Activated CD4-positive, alpha-beta memory T cell treated with anti-CD3 and anti-CD28 coated beads for 36 hours (primary cell): Measurements from ENCODE around the gene ZNF775. TPM values are rescaled to one million over a fixed set of nuclear protein-coding genes. Genes with fewer than 3 reads are reported as not detected.
"Not testable (repeated sequence)": the region's sequence is repeated elsewhere in the genome, so short reads cannot be mapped to it uniquely, and the experiment has no call there.

Source experiments
- CTCF ChIA-PET: fragments of 350-600 bp; sonication (Branson Sonifier 250); formaldehyde crosslinking; loops from one replicate; lab custom pipeline; 2021; ENCODE audit warnings: antibody characterized with exemption, inconsistent platforms; lab: Charles Lee
- POLR2A ChIA-PET: fragments of 350-600 bp; sonication (Branson Sonifier 250); formaldehyde crosslinking; loops from one replicate; lab custom pipeline; 2021; ENCODE audit warnings: antibody characterized with exemption; lab: Charles Lee
- DNase-seq: peaks from one replicate; pipeline ENCODE4 v3.0.0-alpha.2; 2020
- H3K27ac Mint-ChIP-seq: one replicate; pipeline ENCODE4 v1.8.0; 2021; ENCODE audit warnings: mixed read lengths
- H3K27me3 Mint-ChIP-seq: one replicate; pipeline ENCODE4 v1.8.0; 2021; ENCODE audit warnings: mixed read lengths
- H3K36me3 Mint-ChIP-seq: one replicate; pipeline ENCODE4 v1.8.0; 2021; ENCODE audit warnings: mixed read lengths
- H3K4me1 Mint-ChIP-seq: one replicate; pipeline ENCODE4 v1.8.0; 2021; ENCODE audit warnings: low read depth, mixed read lengths
- H3K4me3 Mint-ChIP-seq: one replicate; pipeline ENCODE4 v1.8.0; 2021; ENCODE audit warnings: mild to moderate bottlenecking, mixed read lengths
- H3K9me3 Mint-ChIP-seq: one replicate; pipeline ENCODE4 v1.8.0; 2021; ENCODE audit warnings: mixed read lengths
- intact Hi-C: fragments of 100-400 bp; cut with micrococcal nuclease; formaldehyde crosslinking; loops from one replicate; pipeline ENCODE4 v1.15.1; 2023
- total RNA-seq, 2 experiments: library from RNA; stranded (reverse); gene quantifications; one replicate each; pipeline ENCODE4 v1.2.3, GENCODE V29; 2021

Gene ZNF775
- total RNA-seq, 2 experiments from 2014 or later, result 6.0 to 6.8 TPM

DNA sequence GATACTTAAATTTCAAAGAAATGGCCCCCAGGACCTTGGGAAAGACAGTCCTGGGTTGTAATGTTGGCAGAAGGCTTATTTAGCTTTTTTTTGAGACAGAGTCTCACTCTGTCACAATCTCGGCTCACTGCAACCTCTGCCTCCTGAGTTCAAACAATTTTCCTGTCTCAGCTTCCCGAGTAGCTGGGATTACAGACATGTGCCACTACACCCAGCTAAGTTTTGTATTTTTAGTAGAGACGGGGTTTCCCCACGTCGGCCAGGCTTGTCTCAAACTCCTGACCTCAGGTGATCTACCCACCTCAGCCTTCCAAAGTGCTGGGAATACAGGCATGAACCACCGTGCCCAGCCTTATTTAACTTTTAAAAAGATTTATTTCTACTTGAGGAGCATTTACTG is 6.8 kb downstream of the ZNF775 start:
- POLR2A ChIA-PET, H3K27me3 Mint-ChIP-seq, H3K27ac Mint-ChIP-seq, H3K9me3 Mint-ChIP-seq, H3K36me3 Mint-ChIP-seq, H3K4me1 Mint-ChIP-seq, DNase-seq, intact Hi-C loops, H3K4me3 Mint-ChIP-seq: not testable (repeated sequence)
- CTCF ChIA-PET, result interaction anchor here (1.0 to 1.4 kb wide), 3 partner anchors 18 to 29 kb away, joined by 3 read pairs; partner anchors contain the start of gene REPIN1

DNA sequence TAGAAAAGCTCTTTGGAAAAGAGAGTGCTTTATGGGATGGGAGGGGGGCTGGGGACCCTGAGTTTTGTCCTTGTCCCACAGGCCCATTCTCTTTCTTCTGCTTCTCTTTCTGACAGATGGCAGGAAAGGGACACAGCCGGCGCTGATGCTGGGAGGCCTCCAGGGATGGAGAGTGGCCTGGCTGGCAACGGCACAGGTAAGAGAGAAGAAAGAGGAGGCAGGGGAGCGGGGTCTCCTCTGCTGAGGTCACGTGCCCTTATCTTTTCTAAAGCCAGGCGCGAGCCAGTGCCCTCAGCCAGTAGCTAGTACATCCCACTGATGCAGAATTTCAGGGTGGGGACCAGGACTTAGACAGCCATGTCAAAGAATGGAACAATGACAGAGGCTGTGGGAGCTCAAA is 9.2 kb downstream of the ZNF775 start:
- no peak for DNase-seq
- intact Hi-C loops, result no loop called here
- H3K9me3 Mint-ChIP-seq, result no peaks in the 10 kb centered on the region
- H3K36me3 Mint-ChIP-seq, result peaks cover 7% of the 10 kb centered on the region
- CTCF ChIA-PET, result interaction anchor here (0.6 kb wide), 1 partner anchor 33 kb away, joined by 4 read pairs; no protein-coding TSS in a partner anchor
- no peaks in the 10 kb centered on the region for H3K27me3 Mint-ChIP-seq
- no peak overlapping the region for H3K27ac Mint-ChIP-seq
- peaks cover 6% of the 10 kb centered on the region for H3K4me1 Mint-ChIP-seq
- H3K4me3 Mint-ChIP-seq, result no peak overlapping the region
- POLR2A ChIA-PET, result no interaction called here

DNA sequence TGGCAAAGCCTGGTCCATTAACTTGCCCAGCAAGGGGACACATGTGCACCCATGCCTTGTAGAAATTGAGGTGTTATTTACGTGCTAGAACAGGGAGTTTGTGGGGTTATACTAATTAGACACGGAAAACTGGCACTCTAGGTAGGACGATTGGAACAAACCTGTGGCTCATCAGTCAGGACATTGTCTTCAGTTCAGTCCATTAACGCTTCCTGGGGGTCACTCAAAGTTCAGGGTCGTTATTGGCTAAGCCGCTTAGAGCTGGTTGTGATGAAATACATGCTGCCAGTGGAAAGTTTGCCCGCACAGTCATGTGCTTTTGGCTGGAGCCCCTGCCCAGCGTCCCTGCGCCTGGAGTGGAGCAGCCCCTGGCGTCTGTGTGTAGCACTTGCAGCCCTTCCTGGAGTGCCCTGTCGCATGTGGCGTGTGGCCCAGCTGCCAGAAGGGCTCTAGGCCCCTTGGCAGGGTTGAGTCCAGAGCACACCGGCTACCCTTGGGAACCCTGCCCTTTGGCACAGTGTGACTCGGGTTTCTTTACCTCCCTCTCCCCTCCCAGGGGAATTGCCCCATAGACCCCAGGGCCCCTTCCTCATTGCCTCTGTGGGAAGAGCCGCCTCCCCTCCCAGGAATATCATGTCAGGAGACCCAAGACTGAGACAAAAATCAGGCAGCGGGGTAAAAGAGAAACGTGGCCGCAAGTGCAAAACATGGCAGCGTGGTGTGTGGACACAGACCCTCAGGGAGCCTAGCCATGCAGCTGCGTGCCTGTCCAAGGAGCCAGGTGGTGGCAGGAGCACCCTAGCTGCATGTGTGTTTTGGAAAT is 9.8 kb downstream of the ZNF775 start:
- Mint-ChIP-seq H3K4me3 (no peak overlapping the region), H3K27me3 (no peaks in the 10 kb centered on the region), H3K4me1 (peaks cover 6% of the 10 kb centered on the region), H3K9me3 (no peaks in the 10 kb centered on the region), H3K36me3 (peaks cover 7% of the 10 kb centered on the region), H3K27ac (no peak overlapping the region)
- DNase-seq, result no peak
- intact Hi-C loops, result no loop called here
- ChIA-PET CTCF (interaction anchor here (0.6 to 1.0 kb wide), 3 partner anchors 16 to 33 kb away, joined by 3 to 7 read pairs (median 4); no protein-coding TSS in a partner anchor), POLR2A (interaction anchor here (0.7 kb wide), 1 partner anchor 20 kb away, joined by 3 read pairs; the partner anchor contains the start of gene REPIN1)

DNA sequence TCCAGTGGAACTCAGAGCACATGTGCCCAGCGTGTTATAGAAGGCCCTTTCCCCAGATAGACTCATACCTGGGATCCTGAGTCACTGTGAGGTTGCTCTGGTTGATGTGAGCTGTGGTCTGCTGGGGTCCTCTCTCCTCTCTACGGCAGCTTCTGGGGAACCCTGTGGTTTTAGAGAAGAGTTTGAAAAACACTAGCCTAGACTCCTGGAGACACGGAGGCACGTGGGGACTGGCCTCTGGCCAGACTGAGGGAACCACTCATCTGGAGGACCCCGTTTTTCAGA is 10.3 kb downstream of the ZNF775 start:
- ChIA-PET POLR2A (interaction anchor here (0.7 kb wide), 1 partner anchor 21 kb away, joined by 3 read pairs; the partner anchor contains the start of gene REPIN1), CTCF (interaction anchor here (0.6 to 1.0 kb wide), 2 partner anchors 15 to 17 kb away, joined by 3 to 7 read pairs; no protein-coding TSS in a partner anchor)
- Mint-ChIP-seq H3K36me3 (peaks cover 7% of the 10 kb centered on the region), H3K27ac (no peak overlapping the region), H3K27me3 (no peaks in the 10 kb centered on the region), H3K4me3 (no peak overlapping the region), H3K9me3 (no peaks in the 10 kb centered on the region), H3K4me1 (peaks cover 10% of the 10 kb centered on the region)
- intact Hi-C loops, result no loop called here
- DNase-seq, result no peak

DNA sequence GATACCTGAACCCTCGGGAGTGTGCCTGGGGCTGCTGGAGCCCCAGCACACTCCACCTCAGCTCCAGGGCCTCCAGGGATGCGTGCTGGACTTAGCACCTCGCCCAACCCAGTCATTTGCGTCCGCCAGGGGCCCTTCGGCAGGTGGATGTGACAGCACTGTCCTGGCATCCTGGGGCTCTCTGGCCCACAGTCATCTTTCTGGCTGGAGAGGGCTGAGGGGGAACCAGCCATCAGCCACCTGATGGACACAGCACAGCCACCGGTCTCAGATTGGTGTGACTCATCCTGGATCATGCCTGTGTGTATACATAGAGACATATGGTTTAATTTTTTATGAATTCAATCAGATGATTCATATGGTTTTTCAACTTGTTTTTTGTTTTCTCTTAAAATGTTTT is 11.1 kb downstream of the ZNF775 start:
- H3K27me3 Mint-ChIP-seq, result no peaks in the 10 kb centered on the region
- H3K36me3 Mint-ChIP-seq, result peaks cover 7% of the 10 kb centered on the region
- no peak overlapping the region for H3K27ac Mint-ChIP-seq
- DNase-seq, result no peak
- H3K4me1 Mint-ChIP-seq, result peaks cover 16% of the 10 kb centered on the region
- POLR2A ChIA-PET, result no interaction called here
- intact Hi-C loops, result loop anchor here (1.0 kb wide), 1 partner anchor 14 kb away; no protein-coding TSS in a partner anchor
- H3K4me3 Mint-ChIP-seq, result no peak overlapping the region
- no peaks in the 10 kb centered on the region for H3K9me3 Mint-ChIP-seq
- CTCF ChIA-PET, result interaction anchor here (1.0 kb wide), 1 partner anchor 14 kb away, joined by 7 read pairs; no protein-coding TSS in a partner anchor

DNA sequence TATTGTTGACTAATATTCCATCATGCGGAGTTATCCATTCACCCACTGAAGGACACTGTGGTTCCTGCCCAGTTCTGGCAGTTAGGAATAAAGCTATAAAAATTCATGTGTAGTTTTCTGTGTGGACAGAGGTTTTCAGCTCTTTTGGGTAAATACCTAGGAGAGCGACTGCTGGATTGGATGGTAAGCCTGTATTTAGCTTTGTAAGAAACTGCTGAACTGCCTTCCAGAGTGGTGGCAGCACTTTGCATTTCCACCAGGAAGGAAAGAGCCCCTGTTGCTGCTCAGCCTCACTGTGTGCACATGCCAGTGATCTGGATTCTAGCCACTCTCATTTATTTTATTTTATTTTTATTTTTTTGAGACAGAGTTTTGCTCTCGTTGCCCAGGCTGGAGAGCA is 14.2 kb downstream of the ZNF775 start:
- POLR2A ChIA-PET, result no interaction called here
- H3K27ac Mint-ChIP-seq, result no peak overlapping the region
- peaks cover 23% of the 10 kb centered on the region for H3K4me1 Mint-ChIP-seq
- peaks cover 6% of the 10 kb centered on the region for H3K36me3 Mint-ChIP-seq
- no peak overlapping the region for H3K4me3 Mint-ChIP-seq
- H3K9me3 Mint-ChIP-seq, result no peaks in the 10 kb centered on the region
- intact Hi-C loops, result no loop called here
- H3K27me3 Mint-ChIP-seq, result no peaks in the 10 kb centered on the region
- no peak for DNase-seq
- CTCF ChIA-PET, result interaction anchor here (1.4 kb wide), 1 partner anchor 28 kb away, joined by 4 read pairs; no protein-coding TSS in a partner anchor

DNA sequence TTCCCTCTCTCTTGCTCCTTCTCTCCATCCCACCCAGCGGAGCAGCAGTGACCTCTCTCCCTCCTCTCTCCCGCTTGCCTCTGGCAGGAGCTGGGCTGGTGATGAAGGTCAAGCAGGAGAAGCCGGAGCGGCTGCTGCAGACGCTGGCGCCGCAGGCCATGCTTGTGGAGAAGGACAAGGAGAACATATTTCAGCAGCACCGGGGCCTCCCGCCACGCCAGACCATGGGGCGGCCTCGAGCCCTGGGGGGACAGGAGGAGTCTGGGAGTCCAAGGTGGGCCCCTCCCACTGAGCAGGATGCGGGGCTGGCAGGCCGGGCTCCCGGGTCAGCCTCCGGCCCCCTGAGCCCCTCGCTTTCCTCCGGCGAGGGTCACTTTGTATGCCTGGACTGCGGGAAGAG is 17.3 kb downstream of the ZNF775 start:
- no peaks in the 10 kb centered on the region for H3K9me3 Mint-ChIP-seq
- H3K27ac Mint-ChIP-seq, result no peak overlapping the region
- POLR2A ChIA-PET, result no interaction called here

DNA sequence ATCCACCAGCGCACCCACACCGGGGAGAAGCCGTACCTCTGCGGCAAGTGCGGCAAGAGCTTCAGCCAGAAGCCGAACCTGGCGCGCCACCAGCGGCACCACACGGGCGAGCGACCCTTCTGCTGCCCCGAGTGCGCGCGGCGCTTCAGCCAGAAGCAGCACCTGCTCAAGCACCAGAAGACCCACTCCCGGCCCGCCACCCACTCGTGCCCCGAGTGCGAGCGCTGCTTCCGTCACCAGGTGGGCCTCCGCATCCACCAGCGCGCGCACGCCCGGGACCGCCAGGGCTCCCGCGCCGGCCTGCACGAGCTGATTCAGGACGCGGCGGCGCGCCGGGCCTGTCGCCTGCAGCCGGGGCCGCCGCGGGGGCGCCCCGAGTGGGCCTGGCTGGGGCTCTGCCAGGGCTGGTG is 17.7 kb downstream of the ZNF775 start:
- Mint-ChIP-seq H3K4me1 (peaks cover 17% of the 10 kb centered on the region), H3K27me3 (no peaks in the 10 kb centered on the region), H3K4me3 (no peak overlapping the region), H3K9me3 (no peaks in the 10 kb centered on the region), H3K36me3 (no peaks in the 10 kb centered on the region), H3K27ac (no peak overlapping the region)
- POLR2A ChIA-PET, result no interaction called here
- DNase-seq, result no peak
- intact Hi-C loops, result no loop called here
- CTCF ChIA-PET, result no interaction called here

More for the DNA sequence above, 17.3 kb downstream of the ZNF775 start:
- CTCF ChIA-PET, result no interaction called here
- Mint-ChIP-seq H3K27me3 (no peaks in the 10 kb centered on the region), H3K4me1 (peaks cover 17% of the 10 kb centered on the region), H3K36me3 (no peaks in the 10 kb centered on the region), H3K4me3 (no peak overlapping the region)
- no peak for DNase-seq
- intact Hi-C loops, result no loop called here

DNA sequence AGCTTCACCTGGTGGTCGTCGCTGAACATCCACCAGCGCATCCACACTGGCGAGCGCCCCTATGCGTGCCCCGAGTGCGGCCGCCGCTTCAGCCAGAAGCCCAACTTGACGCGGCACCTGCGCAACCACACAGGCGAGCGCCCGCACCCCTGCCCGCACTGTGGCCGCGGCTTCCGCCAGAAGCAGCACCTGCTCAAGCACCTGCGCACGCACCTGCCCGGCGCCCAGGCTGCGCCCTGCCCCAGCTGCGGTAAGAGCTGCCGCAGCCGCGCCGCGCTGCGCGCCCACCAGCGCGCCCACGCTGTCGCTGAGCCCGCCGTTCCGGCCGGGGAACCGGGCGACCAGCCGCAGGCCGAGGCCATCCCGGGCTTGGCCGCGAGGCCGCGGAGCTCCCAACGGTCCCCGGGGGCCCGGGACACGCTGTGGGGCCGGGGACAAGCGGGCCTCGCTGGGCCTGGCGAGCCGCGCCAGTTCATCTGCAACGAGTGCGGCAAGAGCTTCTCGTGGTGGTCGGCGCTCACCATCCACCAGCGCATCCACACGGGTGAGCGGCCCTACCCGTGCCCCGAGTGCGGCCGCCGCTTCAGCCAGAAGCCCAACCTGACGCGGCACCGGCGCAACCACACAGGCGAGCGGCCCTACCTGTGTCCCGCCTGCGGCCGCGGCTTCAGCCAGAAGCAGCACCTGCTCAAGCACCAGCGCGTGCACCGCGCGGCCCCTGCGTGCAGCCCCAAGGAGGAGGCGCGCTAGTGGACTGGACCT is 18.4 kb downstream of the ZNF775 start:
- DNase-seq, result no peak
- no peaks in the 10 kb centered on the region for H3K27me3 Mint-ChIP-seq
- ChIA-PET CTCF (no interaction called here), POLR2A (no interaction called here)
- intact Hi-C loops, result no loop called here
- H3K4me3 Mint-ChIP-seq, result no peak overlapping the region
- peaks cover 19% of the 10 kb centered on the region for H3K4me1 Mint-ChIP-seq
- H3K36me3 Mint-ChIP-seq, result no peaks in the 10 kb centered on the region
- H3K9me3 Mint-ChIP-seq, result no peaks in the 10 kb centered on the region
- no peak overlapping the region for H3K27ac Mint-ChIP-seq

DNA sequence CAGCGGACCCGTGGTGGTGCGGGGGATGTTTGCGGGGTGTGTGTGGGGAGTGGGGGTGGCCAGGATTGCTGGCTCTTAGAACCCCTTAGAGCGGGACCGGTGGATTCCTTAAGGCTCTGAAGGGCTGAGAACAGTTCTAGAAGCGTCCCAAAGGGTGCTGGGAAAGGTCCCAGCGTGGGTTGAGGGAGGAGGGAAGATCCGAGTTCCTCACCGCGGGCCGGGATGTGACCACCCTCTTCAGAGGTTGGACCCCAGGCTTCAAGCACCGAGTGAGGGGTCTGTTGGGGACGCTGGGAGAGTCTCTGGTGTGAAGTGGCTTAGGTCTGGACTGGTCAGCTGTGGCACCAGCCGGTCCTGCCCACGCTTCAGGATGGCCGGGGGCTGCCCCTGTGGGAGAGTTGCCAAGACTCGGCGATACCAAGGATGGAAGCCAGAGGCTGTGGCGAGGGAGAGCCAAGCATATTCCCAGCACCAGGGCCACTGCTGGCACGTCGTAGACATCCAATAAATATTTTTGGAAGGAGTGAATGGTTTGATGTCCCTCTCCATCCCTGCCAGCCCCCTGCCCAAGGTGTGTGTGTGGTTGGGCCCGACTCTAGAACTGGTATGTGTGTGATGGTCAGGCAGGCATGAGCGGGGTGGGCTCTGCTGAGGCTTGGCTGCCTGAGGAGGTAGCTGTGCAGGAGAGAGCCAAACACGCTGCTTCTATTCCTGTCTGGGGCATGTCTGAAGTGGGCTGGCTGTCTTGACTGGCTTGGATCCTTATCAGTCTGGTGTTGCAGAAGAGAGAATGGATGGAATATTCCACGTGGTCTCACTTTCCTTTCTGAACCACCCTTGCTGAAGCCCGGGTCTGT is 19.2 kb downstream of the ZNF775 start:
- intact Hi-C loops, result no loop called here
- CTCF ChIA-PET, result no interaction called here
- Mint-ChIP-seq H3K27me3 (no peaks in the 10 kb centered on the region), H3K27ac (no peak overlapping the region), H3K36me3 (no peaks in the 10 kb centered on the region), H3K4me1 (peaks cover 19% of the 10 kb centered on the region), H3K9me3 (no peaks in the 10 kb centered on the region), H3K4me3 (no peak overlapping the region)
- POLR2A ChIA-PET, result no interaction called here
- DNase-seq, result no peak

DNA sequence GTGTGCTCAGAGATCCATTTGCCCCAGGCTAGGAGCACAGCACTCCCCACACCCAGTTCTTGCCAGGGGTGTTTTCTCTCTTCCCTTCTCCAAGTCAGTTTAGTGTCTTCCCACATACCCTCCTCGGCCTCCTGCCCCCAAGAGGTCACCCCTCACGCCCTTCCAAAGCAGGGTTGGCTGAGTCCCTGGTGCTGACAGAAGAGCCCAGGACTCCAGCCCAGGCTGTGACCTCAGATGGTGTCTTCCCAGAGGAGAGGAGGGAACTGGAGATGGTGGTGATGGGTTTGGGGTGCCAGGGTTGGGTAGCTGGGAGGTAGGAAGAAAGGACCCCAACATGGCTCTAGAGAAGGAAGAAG is 19.8 kb downstream of the ZNF775 start:
- intact Hi-C loops, result no loop called here
- Mint-ChIP-seq H3K9me3 (no peaks in the 10 kb centered on the region), H3K27ac (no peak overlapping the region), H3K36me3 (no peaks in the 10 kb centered on the region), H3K4me1 (peaks cover 23% of the 10 kb centered on the region), H3K4me3 (no peak overlapping the region), H3K27me3 (no peaks in the 10 kb centered on the region)
- ChIA-PET POLR2A (no interaction called here), CTCF (no interaction called here)
- no peak for DNase-seq
